Vagina (tissue), 2 donors: ENCODE measurements around the gene PANK1. TPM values are rescaled to one million over a fixed set of nuclear protein-coding genes. Genes with fewer than 3 reads are reported as not detected.
"Not testable (repeated sequence)": the region's sequence is repeated elsewhere in the genome, so short reads cannot be mapped to it uniquely, and the experiment has no call there.

ENCODE experiments used
- DNase-seq, 2 donors: peaks; one replicate each; pipeline ENCODE4 v3.0.0-alpha.2; 2017; ENCODE audit errors: extremely low spot score in 2 of 2
- H3K27ac ChIP-seq: fragments of 200-600 bp; sonication (generic); one replicate; pipeline ENCODE4 v1.5.1; 2019
- H3K27me3 ChIP-seq: fragments of 200-600 bp; sonication (generic); one replicate; pipeline ENCODE4 v1.5.1; 2019
- H3K36me3 ChIP-seq, 2 donors: fragments of 200-600 bp; sonication (generic); one replicate each; pipeline ENCODE4 v1.5.1; 2017 to 2019
- H3K4me1 ChIP-seq: fragments of 200-600 bp; sonication (generic); one replicate; pipeline ENCODE4 v1.5.1; 2019
- H3K4me3 ChIP-seq, 2 donors: fragments of 200-600 bp; sonication (generic); 1 replicate in 1 of 2; 2 replicates in 1 of 2; pipeline ENCODE4 v1.5.1; 2016 to 2019
- H3K9me3 ChIP-seq: fragments of 200-600 bp; sonication (generic); one replicate; pipeline ENCODE4 v1.5.1; 2019
- POLR2A ChIP-seq, 2 donors: fragments of 450-650 bp; IDR thresholded peaks; one replicate each; pipeline ENCODE4 v1.6.1; 2017; ENCODE audit warnings: antibody characterized with exemption in 2 of 2, mild to moderate bottlenecking in 2 of 2, moderate library complexity in 2 of 2
- POLR2AphosphoS5 ChIP-seq, 2 donors: sonication (generic); formaldehyde crosslinking; IDR thresholded peaks; one replicate each; pipeline ENCODE4 v1.9.0; 2017; ENCODE audit warnings: antibody characterized with exemption in 2 of 2, mild to moderate bottlenecking in 2 of 2, low read depth in 1 of 2; ENCODE audit not compliant: insufficient read depth in 1 of 2
- intact Hi-C: fragments of 100-400 bp; cut with DNase I; formaldehyde crosslinking; loops from one replicate; pipeline ENCODE4 v1.15.1; 2023
- total RNA-seq: library from RNA; depleted of rRNA; stranded (reverse); fragments of >200 nt; gene quantifications from one replicate; pipeline ENCODE4 v1.2.3, GENCODE V29; 2016
- TF ChIP-seq, protein P1 (sequence below), 3 experiments: fragments of 450-650 bp in 2 of 3; fragments of 200-600 bp in 1 of 3; sonication (generic) in 1 of 3; IDR thresholded peaks; one replicate each; pipeline ENCODE4 v1.5.1; 2017 to 2019; ENCODE audit warnings: antibody characterized with exemption in 3 of 3, mild to moderate bottlenecking in 2 of 3, moderate library complexity in 2 of 3

PANK1 gene
- total RNA-seq, 1 donor from 2014 or later = 10.3 TPM

DNA sequence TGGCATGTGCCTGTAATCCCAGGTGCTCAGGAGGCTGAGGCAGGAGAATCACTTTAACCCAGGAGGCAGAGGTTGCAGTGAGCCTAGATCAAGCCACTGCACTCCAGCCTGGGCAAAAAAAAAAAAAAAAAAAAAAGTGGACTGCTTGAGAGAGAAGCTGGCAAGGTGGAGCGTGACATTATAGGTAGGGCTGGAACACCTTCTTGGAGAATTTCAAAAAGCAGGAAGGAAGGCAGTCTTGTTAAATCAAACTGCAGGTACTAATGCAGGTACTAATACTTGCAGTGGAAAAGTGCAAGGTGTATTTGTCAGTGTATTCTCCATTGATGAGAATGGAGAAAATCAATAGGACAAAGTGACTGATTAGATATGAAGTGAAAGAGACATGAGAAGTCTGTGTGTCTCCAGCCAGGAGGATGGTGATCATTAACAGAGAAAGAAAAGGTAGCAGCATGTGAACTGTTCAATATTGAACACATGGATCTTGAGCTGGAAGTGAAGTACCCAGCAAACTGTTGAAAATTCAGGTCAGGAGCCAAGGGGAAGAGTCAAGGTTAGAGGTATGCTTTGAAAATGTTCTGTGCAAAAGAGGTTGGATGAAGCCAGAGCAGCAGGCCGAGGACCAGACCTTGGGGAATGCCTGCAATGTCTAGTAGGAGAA is 97.1 kb downstream of the PANK1 start:
- Histone ChIP-seq H3K36me3 (no peaks in the 10 kb centered on the region), H3K4me3 (no peak overlapping the region), H3K4me1 (no peaks in the 10 kb centered on the region), H3K27me3 (no peaks in the 10 kb centered on the region), H3K27ac (no peak overlapping the region), H3K9me3 (no peaks in the 10 kb centered on the region)
- intact Hi-C loops = no loop called here
- TF ChIP-seq, protein P1, sequence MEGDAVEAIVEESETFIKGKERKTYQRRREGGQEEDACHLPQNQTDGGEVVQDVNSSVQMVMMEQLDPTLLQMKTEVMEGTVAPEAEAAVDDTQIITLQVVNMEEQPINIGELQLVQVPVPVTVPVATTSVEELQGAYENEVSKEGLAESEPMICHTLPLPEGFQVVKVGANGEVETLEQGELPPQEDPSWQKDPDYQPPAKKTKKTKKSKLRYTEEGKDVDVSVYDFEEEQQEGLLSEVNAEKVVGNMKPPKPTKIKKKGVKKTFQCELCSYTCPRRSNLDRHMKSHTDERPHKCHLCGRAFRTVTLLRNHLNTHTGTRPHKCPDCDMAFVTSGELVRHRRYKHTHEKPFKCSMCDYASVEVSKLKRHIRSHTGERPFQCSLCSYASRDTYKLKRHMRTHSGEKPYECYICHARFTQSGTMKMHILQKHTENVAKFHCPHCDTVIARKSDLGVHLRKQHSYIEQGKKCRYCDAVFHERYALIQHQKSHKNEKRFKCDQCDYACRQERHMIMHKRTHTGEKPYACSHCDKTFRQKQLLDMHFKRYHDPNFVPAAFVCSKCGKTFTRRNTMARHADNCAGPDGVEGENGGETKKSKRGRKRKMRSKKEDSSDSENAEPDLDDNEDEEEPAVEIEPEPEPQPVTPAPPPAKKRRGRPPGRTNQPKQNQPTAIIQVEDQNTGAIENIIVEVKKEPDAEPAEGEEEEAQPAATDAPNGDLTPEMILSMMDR (IDR thresholded peaks at IDR 0.05) = no peak
- TF ChIP-seq POLR2A (IDR thresholded peaks at IDR 0.05) (no peak), POLR2AphosphoS5 (IDR thresholded peaks at IDR 0.05; ENCODE audit: insufficient read depth in 1 of 2, low read depth in 1 of 2) (no peak)
- no peak for DNase-seq

DNA sequence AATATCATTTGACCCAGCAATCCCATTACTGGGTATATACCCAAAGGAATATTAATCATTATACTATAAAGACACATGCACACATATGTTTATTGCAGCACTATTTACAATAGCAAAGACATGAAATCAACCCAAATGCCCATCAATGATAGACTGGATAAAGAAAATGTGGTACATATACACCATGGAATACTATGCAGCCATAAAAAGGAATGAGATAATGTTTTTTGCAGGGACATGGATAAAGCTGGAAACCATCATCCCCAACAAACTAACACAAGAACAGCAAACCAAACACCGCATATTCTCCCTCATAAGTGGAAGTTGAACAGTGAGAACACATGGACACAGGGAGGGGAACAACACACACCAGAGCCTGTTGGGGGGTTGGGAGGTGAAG is 98.4 kb downstream of the PANK1 start:
- H3K27me3 ChIP-seq, H3K4me3 ChIP-seq, H3K4me1 ChIP-seq, intact Hi-C loops, H3K9me3 ChIP-seq, DNase-seq, H3K36me3 ChIP-seq, H3K27ac ChIP-seq: not testable (repeated sequence)

DNA sequence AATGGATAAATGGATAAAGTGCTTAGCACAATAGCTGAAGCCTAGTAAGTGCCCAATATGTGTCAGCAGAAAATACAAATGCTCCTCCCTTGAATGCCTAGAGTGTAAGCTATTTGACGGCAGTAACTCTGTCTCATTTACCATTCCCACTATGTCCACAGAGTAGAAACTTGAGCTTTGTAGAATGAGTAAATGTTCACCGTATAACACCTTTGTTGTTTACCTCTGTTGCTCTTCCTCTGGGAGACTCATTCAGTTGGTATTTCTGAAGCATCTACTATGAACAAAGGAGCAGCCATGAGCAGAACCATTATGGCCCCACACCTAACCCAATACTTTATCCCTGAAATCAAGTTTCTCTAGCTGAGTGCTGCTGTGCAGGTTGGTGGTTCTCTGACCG is 101.2 kb downstream of the PANK1 start:
- no peaks in the 10 kb centered on the region for H3K36me3 ChIP-seq
- H3K9me3 ChIP-seq = no peaks in the 10 kb centered on the region
- TF ChIP-seq, protein P1 (IDR thresholded peaks at IDR 0.05) = no peak
- TF ChIP-seq POLR2AphosphoS5 (IDR thresholded peaks at IDR 0.05; ENCODE audit: insufficient read depth in 1 of 2, low read depth in 1 of 2) = no peak
- TF ChIP-seq POLR2A (IDR thresholded peaks at IDR 0.05) = no peak
- no peaks in the 10 kb centered on the region for H3K27me3 ChIP-seq
- intact Hi-C loops = no loop called here
- no peak overlapping the region for H3K4me3 ChIP-seq
- no peaks in the 10 kb centered on the region for H3K4me1 ChIP-seq
- no peak overlapping the region for H3K27ac ChIP-seq
- DNase-seq = no peak

DNA sequence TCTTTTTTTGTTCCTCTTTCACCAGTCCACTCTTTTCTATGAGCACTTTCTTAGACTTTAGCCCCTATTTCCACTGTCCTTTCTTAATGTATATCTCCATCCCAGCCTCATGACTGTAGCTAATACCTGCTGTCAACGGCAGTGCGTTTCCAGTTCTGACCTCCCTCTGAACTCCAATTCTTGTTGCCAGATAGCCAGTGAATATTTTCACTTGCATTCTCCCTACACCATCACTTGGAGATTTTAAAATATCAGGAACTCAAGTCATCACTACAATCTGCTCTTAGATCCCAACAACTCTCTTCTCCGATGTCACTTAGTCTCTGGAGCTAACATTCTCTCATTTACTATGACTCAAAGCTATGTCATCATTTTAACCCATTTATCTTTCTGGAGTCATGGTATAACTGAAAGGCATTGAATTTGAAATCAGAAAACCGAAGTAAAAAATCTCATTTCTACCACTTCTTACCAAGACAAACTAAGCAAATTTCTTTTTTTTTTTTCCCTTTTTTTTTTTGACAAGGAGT is 104.6 kb downstream of the PANK1 start:
- Histone ChIP-seq H3K27me3 (no peaks in the 10 kb centered on the region), H3K27ac (no peak overlapping the region), H3K36me3 (no peaks in the 10 kb centered on the region), H3K9me3 (no peaks in the 10 kb centered on the region), H3K4me1 (peaks cover 5% of the 10 kb centered on the region), H3K4me3 (no peak overlapping the region)
- no peak for DNase-seq
- no peak for TF ChIP-seq POLR2AphosphoS5 (IDR thresholded peaks at IDR 0.05; ENCODE audit: insufficient read depth in 1 of 2, low read depth in 1 of 2)
- intact Hi-C loops = no loop called here

DNA sequence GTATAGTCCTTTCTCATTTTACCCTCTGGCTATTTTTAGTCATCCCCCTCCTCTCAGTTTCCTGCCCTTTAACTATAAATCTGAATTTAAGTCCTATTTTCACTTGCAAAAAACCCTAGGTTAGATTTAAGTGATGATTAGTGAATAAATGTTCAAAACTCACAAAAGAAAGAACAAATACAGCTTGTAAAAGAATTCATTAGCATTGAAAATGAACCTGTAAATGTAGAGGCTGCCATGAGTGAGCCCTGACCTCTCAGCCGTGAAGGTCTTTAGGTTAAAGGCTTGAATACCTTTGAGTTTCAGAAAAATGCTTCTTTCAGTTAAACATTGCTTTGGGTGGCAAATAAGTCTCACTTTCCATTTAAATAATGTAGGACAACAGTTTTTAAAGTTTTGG is 107.7 kb downstream of the PANK1 start:
- TF ChIP-seq POLR2A (IDR thresholded peaks at IDR 0.05) (no peak), POLR2AphosphoS5 (IDR thresholded peaks at IDR 0.05; ENCODE audit: insufficient read depth in 1 of 2, low read depth in 1 of 2) (no peak)
- TF ChIP-seq, protein P1 (IDR thresholded peaks at IDR 0.05) = no peak
- Histone ChIP-seq H3K27ac (no peak overlapping the region), H3K27me3 (peaks cover 6% of the 10 kb centered on the region), H3K36me3 (no peaks in the 10 kb centered on the region), H3K9me3 (no peaks in the 10 kb centered on the region), H3K4me1 (peaks cover 11% of the 10 kb centered on the region), H3K4me3 (no peak overlapping the region)
- no peak for DNase-seq
- intact Hi-C loops = no loop called here

DNA sequence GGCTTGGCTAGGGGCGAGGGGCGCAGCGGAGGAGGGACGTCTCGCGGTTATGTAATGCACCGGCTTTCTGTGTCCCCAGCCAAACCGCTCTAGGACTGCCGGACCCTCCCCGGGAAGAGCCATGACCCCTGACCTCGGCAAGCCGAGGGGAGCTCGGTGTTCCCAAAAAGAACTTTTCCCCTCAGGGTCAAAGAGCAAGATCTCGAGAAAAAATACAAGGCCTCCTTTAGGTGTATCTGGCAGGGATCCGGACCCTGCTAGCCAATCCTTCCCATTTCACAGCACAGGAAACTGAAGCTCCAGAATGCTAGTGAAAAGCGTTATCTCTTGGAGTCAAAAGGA is 109.1 kb downstream of the PANK1 start:
- intact Hi-C loops = no loop called here
- Histone ChIP-seq H3K36me3 (no peaks in the 10 kb centered on the region), H3K27ac (no peak overlapping the region), H3K27me3 (peaks cover 6% of the 10 kb centered on the region), H3K4me1 (peaks cover 11% of the 10 kb centered on the region), H3K9me3 (no peaks in the 10 kb centered on the region), H3K4me3 (peak overlapping the region; percentile 38 to 52)
- TF ChIP-seq, protein P1 (IDR thresholded peaks at IDR 0.05) = no peak
- TF ChIP-seq POLR2A (IDR thresholded peaks at IDR 0.05) (no peak), POLR2AphosphoS5 (IDR thresholded peaks at IDR 0.05; ENCODE audit: insufficient read depth in 1 of 2, low read depth in 1 of 2) (no peak)
- DNase-seq = no peak
